Ovary (tissue), 9 donors: ENCODE results near the gene PEX10. TPM values are rescaled to one million over a fixed set of nuclear protein-coding genes. Genes with fewer than 3 reads are reported as not detected.

Source experiments
- DNase-seq, 5 donors: peaks; one replicate each; pipeline ENCODE4 v3.0.0-alpha.2; 2019 to 2020
- H3K27ac ChIP-seq, 2 donors: fragments of 200-600 bp; one replicate each; pipeline versions ENCODE4 v1.5.1 to v1.8.0; 2019 to 2022
- H3K27me3 ChIP-seq: fragments of 200-600 bp; one replicate; pipeline ENCODE4 v1.8.0; 2022
- H3K36me3 ChIP-seq: fragments of 200-600 bp; sonication (generic); one replicate; pipeline ENCODE4 v1.5.1; 2019
- H3K4me1 ChIP-seq: one replicate; pipeline ENCODE4 v1.8.1; 2013; ENCODE audit warnings: mild to moderate bottlenecking, moderate library complexity; ENCODE audit not compliant: insufficient read depth
- H3K4me3 ChIP-seq: fragments of 200-600 bp; sonication (generic); one replicate; pipeline ENCODE4 v1.5.1; 2017
- H3K9me3 ChIP-seq, 2 donors: fragments of 200-600 bp in 1 of 2; sonication (generic) in 1 of 2; one replicate each; pipeline versions ENCODE4 v1.5.1 to v1.8.1; 2013 to 2019; ENCODE audit warnings: mild to moderate bottlenecking in 1 of 2, moderate library complexity in 1 of 2
- EP300 ChIP-seq: sonication (generic); formaldehyde crosslinking; IDR thresholded peaks from one replicate; pipeline ENCODE4 v1.6.1; 2017; ENCODE audit warnings: antibody characterized with exemption
- POLR2A ChIP-seq: fragments of 450-650 bp; IDR thresholded peaks from one replicate; pipeline ENCODE4 v1.6.1; 2017; ENCODE audit warnings: antibody characterized with exemption, mild to moderate bottlenecking, moderate library complexity
- WGBS, 3 donors: extraction: QIAGEN DNeasy Blood & Tissue Kit in 1 of 3; methylation state at CpG; one replicate each; pipeline versions ENCODE4 v1.1.5 to v1.1.7; 2013 to 2017; 5-methylcytosine and 5-hydroxymethylcytosine counted together
- intact Hi-C, 4 donors: fragments of 100-400 bp; cut with DNase I; formaldehyde crosslinking; loops; one replicate each; pipeline versions ENCODE4 v1.11.0 to v1.15.1; 2022 to 2023
- polyA plus RNA-seq, 2 donors: library from polyadenylated mRNA; stranded (reverse); fragments of 200-250 nt in 1 of 2; fragments of 350-450 nt in 1 of 2; fragmentation: Illumina TruSeq in 1 of 2; extraction: RNeasy Lipid Tissue Mini Kit (QIAGEN cat#74804) in 1 of 2; gene quantifications; one replicate each; pipeline ENCODE4 v1.2.3, GENCODE V29; 2013 to 2014
- total RNA-seq, 7 donors: library from RNA; depleted of rRNA in 2 of 7; stranded (reverse); fragments of >200 nt in 2 of 7; fragmentation: NEBNext Ultra II Directional in 3 of 7; extraction: Animal tissue kit (Norgen Biotek cat#: 25700) in 3 of 7; gene quantifications; one replicate each; pipeline versions ENCODE4 v1.1.0 to v1.2.4, GENCODE V29; 2016 to 2023
- TF ChIP-seq, protein P1 (sequence below), 3 donors: fragments of 450-650 bp in 2 of 3; fragments of 200-600 bp in 1 of 3; IDR thresholded peaks; one replicate each; pipeline versions ENCODE4 v1.5.1 to v1.8.0; 2016 to 2022; ENCODE audit warnings: antibody characterized with exemption in 3 of 3, mild to moderate bottlenecking in 1 of 3
- donor health status: DM: no; HTN: no; CAD: no; lungs with moderate emphysema.
- donor health status: DM: no; HTN: no; CAD: no.
- donor health status: Bipolar disorder and iron deficiency.
- donor health status: DM: yes; HTN: yes; CAD: no.
- donor health status: DM: no; HTN: no; CAD: no.
- donor health status: DM: yes; HTN: yes; CAD: no.

Gene PEX10
- total and polyA plus RNA-seq, 9 donors = 14.4 to 25.9 (median 19.3) TPM

DNA sequence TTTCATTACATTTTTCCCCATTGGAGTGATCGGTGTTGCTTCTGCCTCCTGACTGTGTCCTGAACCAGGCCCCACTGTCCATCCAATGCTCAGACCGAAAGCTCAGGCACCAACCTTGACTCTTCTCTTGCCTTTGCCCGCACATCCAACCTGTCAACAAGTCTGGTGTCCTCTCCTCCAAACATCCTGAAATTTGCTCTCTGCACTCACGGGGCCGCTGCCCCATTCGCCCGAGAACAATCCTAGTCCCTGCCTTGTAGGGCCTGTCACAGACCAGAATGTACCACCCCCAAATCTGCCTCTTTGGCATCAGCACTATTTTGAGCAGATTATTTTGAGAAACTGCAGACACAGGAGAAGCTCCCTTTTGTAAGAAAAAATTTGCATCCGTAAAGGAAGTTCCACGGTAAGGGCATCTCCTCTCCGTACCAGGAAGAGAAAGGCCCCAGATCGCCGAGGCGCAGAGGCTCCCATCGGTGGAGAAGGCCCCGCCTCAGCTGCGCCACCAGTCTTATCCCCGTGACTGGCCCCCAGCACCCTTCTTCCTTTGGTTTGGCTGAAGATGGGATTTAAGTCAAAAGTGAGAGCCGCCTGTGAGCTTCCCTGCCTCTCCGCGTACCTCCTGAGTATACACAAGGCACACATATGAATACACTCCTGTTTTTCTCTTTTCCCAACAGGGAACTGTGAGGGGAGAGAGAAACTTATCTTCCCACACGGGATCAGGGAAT lies 28.1 kb downstream of the PEX10 start:
- Histone ChIP-seq H3K27me3 (no peaks in the 10 kb centered on the region), H3K27ac (no peak overlapping the region), H3K4me3 (no peak overlapping the region), H3K9me3 (no peaks in the 10 kb centered on the region), H3K36me3 (no peaks in the 10 kb centered on the region), H3K4me1 (peaks cover 4% of the 10 kb centered on the region)
- intact Hi-C loops = loop anchor here in 3 of 4 donors (5.0 kb wide), 3 partner anchors 62 to 187 kb away; no protein-coding TSS in a partner anchor
- 85 to 91% (median 86%) methylated on average over 21 of the region's 21 CpGs for WGBS, 3 donors
- peak in 4 of 5 donors; percentile 12 to 23 (median 15) for DNase-seq
- TF ChIP-seq, protein P1, sequence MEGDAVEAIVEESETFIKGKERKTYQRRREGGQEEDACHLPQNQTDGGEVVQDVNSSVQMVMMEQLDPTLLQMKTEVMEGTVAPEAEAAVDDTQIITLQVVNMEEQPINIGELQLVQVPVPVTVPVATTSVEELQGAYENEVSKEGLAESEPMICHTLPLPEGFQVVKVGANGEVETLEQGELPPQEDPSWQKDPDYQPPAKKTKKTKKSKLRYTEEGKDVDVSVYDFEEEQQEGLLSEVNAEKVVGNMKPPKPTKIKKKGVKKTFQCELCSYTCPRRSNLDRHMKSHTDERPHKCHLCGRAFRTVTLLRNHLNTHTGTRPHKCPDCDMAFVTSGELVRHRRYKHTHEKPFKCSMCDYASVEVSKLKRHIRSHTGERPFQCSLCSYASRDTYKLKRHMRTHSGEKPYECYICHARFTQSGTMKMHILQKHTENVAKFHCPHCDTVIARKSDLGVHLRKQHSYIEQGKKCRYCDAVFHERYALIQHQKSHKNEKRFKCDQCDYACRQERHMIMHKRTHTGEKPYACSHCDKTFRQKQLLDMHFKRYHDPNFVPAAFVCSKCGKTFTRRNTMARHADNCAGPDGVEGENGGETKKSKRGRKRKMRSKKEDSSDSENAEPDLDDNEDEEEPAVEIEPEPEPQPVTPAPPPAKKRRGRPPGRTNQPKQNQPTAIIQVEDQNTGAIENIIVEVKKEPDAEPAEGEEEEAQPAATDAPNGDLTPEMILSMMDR (IDR thresholded peaks at IDR 0.05) = no peak
- TF ChIP-seq EP300 (no peak), POLR2A (no peak)

DNA sequence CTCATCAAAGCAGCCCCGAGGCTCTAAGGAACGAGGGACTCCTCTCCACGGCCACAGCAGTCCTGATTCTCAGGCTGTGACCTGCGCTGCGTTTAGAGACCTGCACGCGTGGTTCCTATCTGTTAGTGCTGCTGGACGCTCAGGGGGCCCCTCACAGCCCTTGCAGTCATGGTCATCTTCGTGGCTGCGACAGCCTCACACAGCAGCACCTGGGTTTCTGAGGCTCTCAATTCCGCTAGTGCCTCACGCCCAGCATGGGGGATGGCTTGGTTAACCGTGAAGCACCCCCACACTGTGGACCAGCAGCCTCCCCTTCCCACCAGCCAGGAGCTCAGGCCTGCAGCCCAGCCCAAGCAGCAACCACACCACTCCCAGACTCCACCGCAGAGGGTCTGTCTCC lies 28.8 kb downstream of the PEX10 start:
- Histone ChIP-seq H3K27me3 (no peaks in the 10 kb centered on the region), H3K27ac (no peak overlapping the region), H3K4me1 (peaks cover 4% of the 10 kb centered on the region), H3K4me3 (no peak overlapping the region), H3K9me3 (no peaks in the 10 kb centered on the region), H3K36me3 (no peaks in the 10 kb centered on the region)
- intact Hi-C loops = loop anchor here (2.0 to 5.0 kb wide), 6 partner anchors 61 to 189 kb away; partner anchors contain the start of gene FAAP20 (in 1 of the 4)
- DNase-seq = peak in 4 of 5 donors; percentile 15 to 28 (median 18)
- WGBS, 3 donors = 80 to 84% (median 84%) methylated on average over 14 of the region's 14 CpGs
- TF ChIP-seq POLR2A (no peak), EP300 (no peak)
- TF ChIP-seq, protein P1 (IDR thresholded peaks at IDR 0.05) = no peak

DNA sequence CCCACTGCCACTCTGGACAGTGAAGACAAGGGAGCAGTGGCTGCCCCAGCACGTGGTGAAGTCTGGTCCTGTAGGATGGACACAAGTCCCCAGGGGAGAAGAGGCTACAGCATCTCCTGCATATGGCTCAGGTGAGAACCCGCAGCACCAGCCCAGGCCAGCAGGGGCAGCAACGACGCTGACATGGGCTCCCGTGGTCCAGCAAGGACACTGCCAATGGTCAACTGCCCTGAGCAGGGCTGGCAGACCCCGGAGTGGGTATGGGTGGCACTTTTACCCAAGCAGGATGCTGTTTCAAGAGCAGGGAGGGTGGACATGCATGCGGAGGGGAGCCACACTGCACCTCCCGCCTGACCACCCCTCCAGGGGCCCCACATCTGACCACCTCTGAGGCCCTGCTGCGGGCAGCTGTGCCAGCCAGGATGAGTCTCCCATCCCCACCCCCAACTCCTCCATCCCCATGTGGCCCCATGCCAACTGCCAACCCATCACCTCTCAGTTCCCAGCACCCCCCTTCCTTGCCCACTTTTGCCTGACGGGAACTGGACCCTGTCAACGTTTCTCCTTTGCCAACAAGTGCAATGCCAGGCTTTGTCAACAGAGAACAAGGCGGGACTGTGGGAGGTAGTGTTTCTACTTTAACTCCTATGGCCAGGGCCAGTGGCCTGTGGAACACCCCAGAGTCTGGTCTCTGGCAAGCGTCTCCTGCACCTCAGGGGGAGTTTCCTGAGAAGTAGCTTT lies 29.6 kb downstream of the PEX10 start:
- 48 to 50% (median 49%) methylated on average over 13 of the region's 13 CpGs for WGBS, 3 donors
- DNase-seq = peak in 4 of 5 donors; percentile 40 to 64 (median 54)
- intact Hi-C loops = loop anchor here (2.0 to 5.0 kb wide), 6 partner anchors 60 to 188 kb away; partner anchors contain the start of gene FAAP20 (in 1 of the 4)

More for the DNA sequence above, 29.6 kb downstream of the PEX10 start:
- Histone ChIP-seq H3K27me3 (no peaks in the 10 kb centered on the region), H3K4me1 (peaks cover 4% of the 10 kb centered on the region), H3K9me3 (no peaks in the 10 kb centered on the region), H3K4me3 (no peak overlapping the region), H3K36me3 (no peaks in the 10 kb centered on the region), H3K27ac (no peak overlapping the region)
- no peak for TF ChIP-seq EP300
- TF ChIP-seq, protein P1 (IDR thresholded peaks at IDR 0.05) = peak in 1 of 3 donors; percentile 23
